GM23338 (cell line): ENCODE data around the gene MAP1B.

Experiments
- CREB1 ChIP-seq: fragments of 250-450 bp; sonication (Bioruptor Pico); IDR thresholded peaks from 2 replicates; pipeline ENCODE4 v1.5.0; 2020; ENCODE audit warnings: low read depth, mild to moderate bottlenecking, moderate library complexity
- CTCF ChIP-seq, 2 experiments: fragments of 200-600 bp in 1 of 2; sonication (generic) in 1 of 2; conservative IDR thresholded peaks; 2 replicates each; pipeline versions ENCODE4 v1.5.1 to v1.6.1; 2016 to 2017; ENCODE audit warnings: antibody characterized with exemption in 2 of 2, low read depth in 2 of 2, mild to moderate bottlenecking in 2 of 2, moderate library complexity in 1 of 2
- ETS1 ChIP-seq: IDR thresholded peaks from 2 replicates; pipeline ENCODE4 v1.6.1; 2016; ENCODE audit warnings: antibody characterized with exemption
- EZH2 ChIP-seq: fragments of 200-600 bp; sonication (generic); IDR thresholded peaks from one replicate; pipeline ENCODE4 v1.8.0; 2017; ENCODE audit warnings: antibody characterized with exemption, mild to moderate bottlenecking, low read depth; ENCODE audit not compliant: unreplicated experiment
- EZH2phosphoT487 ChIP-seq: fragments of 200-600 bp; sonication (generic); IDR thresholded peaks from one replicate; pipeline ENCODE4 v1.8.1; 2018; ENCODE audit warnings: antibody characterized with exemption; ENCODE audit not compliant: unreplicated experiment
- JUNB ChIP-seq: IDR thresholded peaks from one replicate; pipeline ENCODE4 v1.6.1; 2016; ENCODE audit warnings: antibody characterized with exemption; ENCODE audit not compliant: unreplicated experiment
- NANOG ChIP-seq: IDR thresholded peaks from 2 replicates; pipeline ENCODE4 v1.6.1; 2016; ENCODE audit warnings: antibody characterized with exemption, borderline replicate concordance
- POLR2AphosphoS5 ChIP-seq: IDR thresholded peaks from 2 replicates; pipeline ENCODE4 v1.6.1; 2016; ENCODE audit warnings: antibody characterized with exemption, low read depth
- REST ChIP-seq: IDR thresholded peaks from one replicate; pipeline ENCODE4 v1.6.1; 2018; ENCODE audit warnings: antibody characterized with exemption; ENCODE audit not compliant: unreplicated experiment
- STAT1 ChIP-seq: IDR thresholded peaks from one replicate; pipeline ENCODE4 v1.6.1; 2016; ENCODE audit warnings: antibody characterized with exemption; ENCODE audit not compliant: unreplicated experiment
- ZNF114 ChIP-seq: fragments of 250-450 bp; sonication (Bioruptor Pico); IDR thresholded peaks from 2 replicates; pipeline ENCODE4 v1.5.0; 2020; ENCODE audit warnings: mild to moderate bottlenecking, moderate library complexity
- ZNF331 ChIP-seq: fragments of 250-450 bp; sonication (Bioruptor Pico); IDR thresholded peaks from 2 replicates; pipeline ENCODE4 v1.5.0; 2020; ENCODE audit warnings: low read depth, mild to moderate bottlenecking, moderate library complexity
- TF ChIP-seq, protein P1 (sequence below): fragments of 250-450 bp; sonication (Bioruptor Pico); IDR thresholded peaks from 2 replicates; pipeline ENCODE4 v1.5.0; 2020; ENCODE audit warnings: mild to moderate bottlenecking, moderate library complexity

- TF ChIP-seq ZNF114 (CRISPR knock-in tag) (no peak), POLR2AphosphoS5 (no peak), CTCF (conservative IDR thresholded peaks at IDR 0.05; ENCODE audit: low read depth in 2 of 2) (no peak), REST (no peak), EZH2 (no peak), EZH2phosphoT487 (no peak), CREB1 (no peak), STAT1 (no peak), ETS1 (no peak), JUNB (no peak), ZNF331 (no peak), NANOG (no peak)
- TF ChIP-seq, protein P1, sequence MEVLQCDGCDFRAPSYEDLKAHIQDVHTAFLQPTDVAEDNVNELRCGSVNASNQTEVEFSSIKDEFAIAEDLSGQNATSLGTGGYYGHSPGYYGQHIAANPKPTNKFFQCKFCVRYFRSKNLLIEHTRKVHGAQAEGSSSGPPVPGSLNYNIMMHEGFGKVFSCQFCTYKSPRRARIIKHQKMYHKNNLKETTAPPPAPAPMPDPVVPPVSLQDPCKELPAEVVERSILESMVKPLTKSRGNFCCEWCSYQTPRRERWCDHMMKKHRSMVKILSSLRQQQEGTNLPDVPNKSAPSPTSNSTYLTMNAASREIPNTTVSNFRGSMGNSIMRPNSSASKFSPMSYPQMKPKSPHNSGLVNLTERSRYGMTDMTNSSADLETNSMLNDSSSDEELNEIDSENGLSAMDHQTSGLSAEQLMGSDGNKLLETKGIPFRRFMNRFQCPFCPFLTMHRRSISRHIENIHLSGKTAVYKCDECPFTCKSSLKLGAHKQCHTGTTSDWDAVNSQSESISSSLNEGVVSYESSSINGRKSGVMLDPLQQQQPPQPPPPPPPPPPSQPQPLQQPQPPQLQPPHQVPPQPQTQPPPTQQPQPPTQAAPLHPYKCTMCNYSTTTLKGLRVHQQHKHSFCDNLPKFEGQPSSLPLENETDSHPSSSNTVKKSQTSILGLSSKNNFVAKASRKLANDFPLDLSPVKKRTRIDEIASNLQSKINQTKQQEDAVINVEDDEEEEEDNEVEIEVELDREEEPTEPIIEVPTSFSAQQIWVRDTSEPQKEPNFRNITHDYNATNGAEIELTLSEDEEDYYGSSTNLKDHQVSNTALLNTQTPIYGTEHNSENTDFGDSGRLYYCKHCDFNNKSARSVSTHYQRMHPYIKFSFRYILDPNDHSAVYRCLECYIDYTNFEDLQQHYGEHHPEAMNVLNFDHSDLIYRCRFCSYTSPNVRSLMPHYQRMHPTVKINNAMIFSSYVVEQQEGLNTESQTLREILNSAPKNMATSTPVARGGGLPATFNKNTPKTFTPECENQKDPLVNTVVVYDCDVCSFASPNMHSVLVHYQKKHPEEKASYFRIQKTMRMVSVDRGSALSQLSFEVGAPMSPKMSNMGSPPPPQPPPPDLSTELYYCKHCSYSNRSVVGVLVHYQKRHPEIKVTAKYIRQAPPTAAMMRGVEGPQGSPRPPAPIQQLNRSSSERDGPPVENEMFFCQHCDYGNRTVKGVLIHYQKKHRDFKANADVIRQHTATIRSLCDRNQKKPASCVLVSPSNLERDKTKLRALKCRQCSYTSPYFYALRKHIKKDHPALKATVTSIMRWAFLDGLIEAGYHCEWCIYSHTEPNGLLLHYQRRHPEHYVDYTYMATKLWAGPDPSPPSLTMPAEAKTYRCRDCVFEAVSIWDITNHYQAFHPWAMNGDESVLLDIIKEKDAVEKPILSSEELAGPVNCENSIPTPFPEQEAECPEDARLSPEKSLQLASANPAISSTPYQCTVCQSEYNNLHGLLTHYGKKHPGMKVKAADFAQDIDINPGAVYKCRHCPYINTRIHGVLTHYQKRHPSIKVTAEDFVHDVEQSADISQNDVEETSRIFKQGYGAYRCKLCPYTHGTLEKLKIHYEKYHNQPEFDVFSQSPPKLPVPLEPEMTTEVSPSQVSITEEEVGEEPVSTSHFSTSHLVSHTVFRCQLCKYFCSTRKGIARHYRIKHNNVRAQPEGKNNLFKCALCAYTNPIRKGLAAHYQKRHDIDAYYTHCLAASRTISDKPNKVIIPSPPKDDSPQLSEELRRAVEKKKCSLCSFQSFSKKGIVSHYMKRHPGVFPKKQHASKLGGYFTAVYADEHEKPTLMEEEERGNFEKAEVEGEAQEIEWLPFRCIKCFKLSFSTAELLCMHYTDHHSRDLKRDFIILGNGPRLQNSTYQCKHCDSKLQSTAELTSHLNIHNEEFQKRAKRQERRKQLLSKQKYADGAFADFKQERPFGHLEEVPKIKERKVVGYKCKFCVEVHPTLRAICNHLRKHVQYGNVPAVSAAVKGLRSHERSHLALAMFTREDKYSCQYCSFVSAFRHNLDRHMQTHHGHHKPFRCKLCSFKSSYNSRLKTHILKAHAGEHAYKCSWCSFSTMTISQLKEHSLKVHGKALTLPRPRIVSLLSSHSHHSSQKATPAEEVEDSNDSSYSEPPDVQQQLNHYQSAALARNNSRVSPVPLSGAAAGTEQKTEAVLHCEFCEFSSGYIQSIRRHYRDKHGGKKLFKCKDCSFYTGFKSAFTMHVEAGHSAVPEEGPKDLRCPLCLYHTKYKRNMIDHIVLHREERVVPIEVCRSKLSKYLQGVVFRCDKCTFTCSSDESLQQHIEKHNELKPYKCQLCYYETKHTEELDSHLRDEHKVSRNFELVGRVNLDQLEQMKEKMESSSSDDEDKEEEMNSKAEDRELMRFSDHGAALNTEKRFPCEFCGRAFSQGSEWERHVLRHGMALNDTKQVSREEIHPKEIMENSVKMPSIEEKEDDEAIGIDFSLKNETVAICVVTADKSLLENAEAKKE (CRISPR knock-in tag), result no peak
These were observed 101.2 kb downstream of the MAP1B start for GRCh38 chr5:72208324-72208926.
